Measurements from ENCODE around the gene GPR183.

- TF ChIP-seq CTCF (IDR thresholded peaks at IDR 0.05; ENCODE audit: insufficient read depth, low read depth, low read length) (no peak), EZH2 (IDR thresholded peaks at IDR 0.05; ENCODE audit: insufficient read depth, low read length) (no peak)
Observed at GRCh38 chr13:99265162-99265800, 41.9 kb downstream of the GPR183 start.
